Spinal cord (tissue), 10 donors: ENCODE data around the gene GTF2IRD1. TPM values are rescaled to one million over a fixed set of nuclear protein-coding genes. Genes with fewer than 3 reads are reported as not detected.
"Not testable (repeated sequence)": the region's sequence is repeated elsewhere in the genome, so short reads cannot be mapped to it uniquely, and the experiment has no call there.

Experiments used
- DNase-seq, 6 donors: peaks; one replicate each; pipeline versions ENCODE4 v3.0.0 to v3.0.0-alpha.2; 2013 to 2015; ENCODE audit warnings: low spot score in 6 of 6, low read depth in 4 of 6
- H3K27ac ChIP-seq: one replicate; pipeline ENCODE4 v1.5.1; 2013; ENCODE audit warnings: low read depth, low read length, control low read depth
- H3K27me3 ChIP-seq: one replicate; pipeline ENCODE4 v1.6.1; 2013; ENCODE audit warnings: low read length; ENCODE audit not compliant: control insufficient read depth, insufficient read depth
- H3K36me3 ChIP-seq: one replicate; pipeline ENCODE4 v1.6.1; 2013; ENCODE audit warnings: low read length; ENCODE audit not compliant: control insufficient read depth, insufficient read depth
- H3K4me1 ChIP-seq: one replicate; pipeline ENCODE4 v1.6.1; 2013; ENCODE audit warnings: low read length; ENCODE audit not compliant: control insufficient read depth, insufficient read depth
- H3K4me3 ChIP-seq: one replicate; pipeline ENCODE4 v1.5.1; 2013; ENCODE audit warnings: low read depth, low read length, control low read depth
- H3K9me3 ChIP-seq: one replicate; pipeline ENCODE4 v1.6.1; 2013; ENCODE audit warnings: low read length; ENCODE audit not compliant: control insufficient read depth, insufficient read depth
- WGBS: methylation state at CpG from one replicate; pipeline ENCODE4 v1.1.5; 2013; ENCODE audit warnings: missing lambda C conversion rate; ENCODE audit not compliant: insufficient coverage; 5-methylcytosine and 5-hydroxymethylcytosine counted together
- polyA plus RNA-seq, 2 donors: library from polyadenylated mRNA; unstranded; fragments of 120-200 nt; gene quantifications; one replicate each; pipeline ENCODE4 v1.2.1, GENCODE V29; 2013; ENCODE audit not compliant: insufficient read length in 2 of 2
- total RNA-seq, 2 donors: library from RNA; depleted of rRNA in 1 of 2; stranded (reverse); fragments of 120-200 nt in 1 of 2; fragments of >200 nt in 1 of 2; gene quantifications; one replicate each; pipeline versions ENCODE4 v1.2.3 to v1.2.4, GENCODE V29; 2013 to 2014
- donor health status: healthy.

GTF2IRD1 gene
- total and polyA plus RNA-seq, 4 donors = 10.0 to 33.5 (median 19.3) TPM

DNA sequence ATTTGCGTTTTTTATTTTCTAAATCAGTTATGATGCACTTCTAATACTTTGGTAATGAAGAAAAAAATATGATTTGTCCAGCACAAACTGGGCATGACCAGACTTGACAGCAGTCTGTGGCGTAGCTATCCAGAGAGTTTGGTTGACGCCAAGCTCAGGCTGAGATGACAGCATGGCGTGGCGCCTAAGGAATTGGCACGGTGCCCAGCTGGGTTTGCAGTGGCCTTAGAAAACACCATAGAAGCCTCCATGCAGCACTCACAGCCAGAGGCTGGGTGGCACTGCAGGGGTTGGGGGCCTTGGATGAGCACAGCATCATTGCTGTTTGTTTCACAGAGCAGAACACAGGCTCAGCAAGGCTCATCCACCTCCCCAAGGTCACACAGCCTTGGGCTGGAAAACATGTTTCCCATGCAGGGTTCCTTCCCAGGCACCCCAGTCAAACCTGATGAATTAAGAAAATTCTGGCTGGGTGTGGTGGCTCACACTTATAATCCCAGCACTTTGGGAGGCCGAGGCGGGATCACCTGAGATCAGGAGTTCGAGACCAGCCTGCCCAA lies 88.9 kb downstream of the GTF2IRD1 start:
- Histone ChIP-seq H3K9me3 (no peaks in the 10 kb centered on the region), H3K4me1 (peaks cover 4% of the 10 kb centered on the region), H3K36me3 (peaks cover 81% of the 10 kb centered on the region), H3K4me3 (no peak overlapping the region), H3K27ac (no peak overlapping the region), H3K27me3 (no peaks in the 10 kb centered on the region)
- peak in 4 of 6 donors; percentile 31 to 90 (median 62) for DNase-seq
- WGBS = 44% methylated on average over 7 of the region's 9 CpGs

DNA sequence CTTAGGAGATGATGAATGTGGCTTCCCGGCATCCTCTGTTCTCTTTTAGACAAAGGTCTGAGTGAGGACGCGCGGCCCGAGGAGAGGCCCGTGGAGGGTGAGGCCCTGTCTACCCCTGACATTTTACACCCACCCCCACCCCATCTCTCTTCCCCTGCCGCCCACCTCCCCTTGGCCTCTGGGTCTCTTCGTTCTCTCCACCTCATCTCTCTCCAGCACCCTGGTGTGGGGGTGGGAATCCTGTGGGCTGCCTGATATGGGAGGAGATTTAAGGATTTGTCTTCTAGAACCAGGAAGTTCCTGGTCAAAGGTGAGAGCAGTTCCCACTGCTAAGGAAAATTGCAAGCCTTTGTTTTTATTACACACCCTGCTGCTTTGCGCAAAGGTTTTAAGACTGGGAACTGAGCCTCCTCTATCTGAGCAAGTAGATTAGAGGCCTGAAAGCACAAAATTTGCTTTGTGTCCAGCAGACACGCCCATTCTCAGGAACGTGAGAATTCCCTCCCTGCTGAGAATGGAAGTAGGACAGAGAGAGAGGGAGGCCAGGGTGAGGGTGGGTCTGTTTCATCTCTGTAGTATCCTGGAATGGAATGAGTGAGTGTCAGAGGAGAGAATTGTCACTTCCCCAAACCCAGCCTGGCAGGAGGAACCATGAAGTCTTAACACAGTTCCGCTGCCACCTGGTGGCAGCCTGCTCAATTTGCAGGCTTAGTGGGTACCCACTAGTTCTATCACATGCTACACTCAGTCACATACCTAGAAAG lies 91.2 kb downstream of the GTF2IRD1 start:
- Histone ChIP-seq H3K36me3 (peaks cover 75% of the 10 kb centered on the region), H3K27me3 (no peaks in the 10 kb centered on the region), H3K27ac (peak overlapping the region; percentile 33), H3K9me3 (no peaks in the 10 kb centered on the region), H3K4me1 (peaks cover 4% of the 10 kb centered on the region), H3K4me3 (no peak overlapping the region)
- peak in 2 of 6 donors; percentile 15 to 50 for DNase-seq
- 76% methylated on average over 3 of the region's 12 CpGs for WGBS

DNA sequence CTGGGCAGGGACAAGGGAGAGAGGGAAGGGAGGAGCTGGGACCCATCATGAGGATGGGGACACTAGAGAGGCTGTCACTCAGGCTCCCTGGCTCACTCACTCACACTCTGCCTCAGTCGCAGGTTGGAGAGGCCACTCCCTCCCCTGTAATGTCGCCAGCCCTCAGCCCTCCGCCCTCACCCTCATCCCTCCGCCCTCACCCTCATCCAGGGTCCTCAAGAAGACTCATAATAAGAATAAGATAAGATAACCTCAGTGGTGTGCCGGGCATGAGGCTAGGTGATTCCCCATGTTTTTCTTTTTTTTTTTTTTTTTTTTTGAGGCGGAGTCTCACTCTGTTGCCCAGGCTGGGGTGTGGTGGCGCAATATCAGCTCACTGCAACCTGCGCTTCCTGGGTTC lies 92.2 kb downstream of the GTF2IRD1 start:
- no peak for DNase-seq
- Histone ChIP-seq H3K9me3 (no peaks in the 10 kb centered on the region), H3K27ac (no peak overlapping the region), H3K4me3 (no peak overlapping the region), H3K4me1 (peaks cover 4% of the 10 kb centered on the region), H3K27me3 (no peaks in the 10 kb centered on the region), H3K36me3 (peaks cover 77% of the 10 kb centered on the region)
- 90% methylated on average over 2 of the region's 8 CpGs for WGBS

DNA sequence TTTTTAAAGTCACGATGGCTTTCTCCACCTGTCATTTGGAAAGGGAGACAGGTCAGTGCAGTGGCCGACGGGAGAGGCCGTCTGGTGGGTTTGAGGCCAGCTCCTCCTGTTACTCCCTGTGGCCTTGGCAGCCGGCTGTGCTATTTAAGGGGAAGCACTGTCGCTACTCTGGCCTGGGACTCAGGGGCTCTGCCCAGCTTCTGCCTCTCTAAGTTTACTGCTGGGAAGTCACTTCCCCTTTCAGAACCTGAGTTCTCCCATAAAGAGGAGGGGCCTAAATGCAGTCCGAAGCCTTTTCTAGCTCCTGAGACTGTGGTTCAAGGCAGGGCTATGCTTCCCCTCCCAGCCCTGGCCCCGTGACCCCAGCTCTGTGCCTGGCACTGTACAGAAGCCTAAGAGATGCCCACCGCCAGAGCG lies 99.9 kb downstream of the GTF2IRD1 start:
- peaks cover 71% of the 10 kb centered on the region for H3K36me3 ChIP-seq
- 91% methylated on average over 5 of the region's 10 CpGs for WGBS
- not testable (repeated sequence) for H3K27ac ChIP-seq

DNA sequence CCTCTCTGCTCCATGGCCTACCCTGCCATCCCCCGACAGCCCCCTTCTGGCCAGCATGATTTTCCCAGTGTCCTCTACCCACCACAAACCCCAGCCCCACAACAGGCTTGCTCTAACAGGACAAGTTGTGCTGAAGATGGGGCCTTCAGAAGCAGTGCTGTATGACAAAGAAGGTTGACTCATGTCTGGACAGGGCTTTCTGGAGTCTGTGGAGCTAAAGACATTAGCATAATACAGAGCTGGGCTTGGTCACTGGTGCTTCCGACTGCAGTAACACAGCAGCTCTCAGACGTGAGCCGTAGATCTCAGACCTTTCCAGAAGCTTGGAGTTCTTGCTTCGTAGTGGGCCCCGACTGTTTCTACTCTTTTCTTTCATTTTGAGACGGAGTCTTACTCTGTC lies 100.5 kb downstream of the GTF2IRD1 start:
- WGBS = 89% methylated on average over 6 of the region's 7 CpGs
- no peak overlapping the region for H3K27ac ChIP-seq
- no peak overlapping the region for H3K4me3 ChIP-seq
- peaks cover 72% of the 10 kb centered on the region for H3K36me3 ChIP-seq
- H3K9me3 ChIP-seq = no peaks in the 10 kb centered on the region
- DNase-seq = no peak
- no peaks in the 10 kb centered on the region for H3K27me3 ChIP-seq
- no peaks in the 10 kb centered on the region for H3K4me1 ChIP-seq

More for the DNA sequence above, 99.9 kb downstream of the GTF2IRD1 start:
- not testable (repeated sequence) for H3K4me1 ChIP-seq, H3K9me3 ChIP-seq, DNase-seq, H3K27me3 ChIP-seq, H3K4me3 ChIP-seq

DNA sequence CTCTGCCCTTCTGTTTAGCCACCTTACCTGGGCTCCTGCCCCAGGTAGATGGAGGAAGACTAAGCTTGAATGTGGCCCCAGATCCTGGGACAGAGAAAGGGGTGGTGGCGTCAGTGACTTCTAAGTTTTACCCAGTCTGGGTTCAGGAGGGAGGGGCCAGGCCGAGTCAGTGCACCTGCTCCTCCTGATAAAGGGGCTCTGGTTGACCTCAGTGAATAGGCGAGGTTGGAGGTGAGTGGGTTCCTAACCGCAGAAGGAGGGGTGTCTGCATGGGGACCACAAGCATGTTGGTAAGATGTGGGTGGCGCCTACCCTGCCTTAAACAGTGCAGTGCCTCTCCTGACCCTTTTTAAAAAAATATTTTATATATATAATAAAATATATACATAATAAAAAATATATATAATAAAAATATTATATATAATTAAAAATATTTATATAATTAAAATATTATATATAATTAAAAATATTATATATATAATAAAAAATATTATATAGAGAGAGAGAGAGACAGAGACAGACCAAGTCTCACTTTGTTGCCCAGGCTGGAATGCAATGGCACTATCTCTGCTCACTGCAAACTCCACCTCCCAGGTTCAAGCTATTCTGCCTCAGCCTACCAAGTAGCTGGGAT lies 106.5 kb downstream of the GTF2IRD1 start:
- no peak for DNase-seq
- WGBS = 86% methylated on average over 3 of the region's 5 CpGs
- Histone ChIP-seq H3K4me3 (no peak overlapping the region), H3K27me3 (no peaks in the 10 kb centered on the region), H3K36me3 (peaks cover 84% of the 10 kb centered on the region), H3K4me1 (no peaks in the 10 kb centered on the region), H3K27ac (no peak overlapping the region), H3K9me3 (no peaks in the 10 kb centered on the region)

DNA sequence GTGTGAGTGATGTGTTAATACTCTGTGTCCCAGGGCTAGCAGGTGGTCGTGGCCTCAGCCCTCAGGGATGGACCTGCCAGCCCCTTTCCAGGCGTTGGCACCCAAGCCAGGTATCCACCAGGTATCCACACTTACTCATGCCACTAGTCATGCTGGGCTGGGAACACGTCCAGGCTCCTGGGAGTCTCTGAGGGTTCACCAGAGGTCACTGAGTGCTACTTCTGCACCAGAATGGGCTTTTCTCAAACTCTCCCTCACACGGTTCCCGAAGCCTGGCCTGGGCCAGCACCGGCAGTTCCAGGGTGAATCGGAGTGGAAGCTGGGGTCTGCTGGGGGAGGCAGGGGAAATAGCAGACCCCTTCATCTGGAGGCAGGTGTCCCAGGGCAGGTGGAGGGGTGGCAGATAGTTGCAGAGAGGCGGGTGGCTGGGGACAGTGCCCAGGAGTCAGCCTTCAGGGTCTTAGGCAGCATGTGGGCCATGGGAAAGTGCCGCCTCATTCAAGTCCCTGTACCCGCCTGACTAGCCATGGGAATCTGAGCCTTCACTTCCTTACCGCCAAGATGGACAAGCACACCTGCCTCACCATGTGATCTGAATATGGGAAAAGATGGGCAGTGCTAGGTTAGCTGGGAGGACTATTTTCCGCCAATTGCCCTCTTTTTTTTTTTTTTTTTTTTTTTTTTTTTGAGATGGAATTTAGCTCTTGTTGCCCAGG lies 108.3 kb downstream of the GTF2IRD1 start:
- peaks cover 76% of the 10 kb centered on the region for H3K36me3 ChIP-seq

DNA sequence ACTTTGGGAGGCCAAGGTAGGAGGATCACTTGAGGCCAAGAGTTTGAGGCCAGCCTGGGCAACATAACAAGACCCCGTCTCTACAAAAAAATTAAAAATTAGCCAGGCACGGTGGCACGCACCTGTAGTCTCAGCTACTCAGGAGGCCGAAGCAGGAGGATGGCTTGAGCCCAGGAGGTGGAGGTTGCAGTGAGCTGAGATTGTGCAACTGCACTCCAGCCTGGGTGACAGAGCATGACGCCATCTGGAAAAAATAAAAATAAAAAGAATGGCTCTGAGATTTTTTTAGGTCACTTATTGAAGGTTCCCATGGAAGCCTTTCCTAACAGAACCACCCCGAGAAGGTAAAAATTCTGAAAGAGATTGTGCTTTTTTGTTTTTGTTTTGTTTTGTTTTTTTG lies 109.9 kb downstream of the GTF2IRD1 start:
- not testable (repeated sequence) for H3K27ac ChIP-seq, H3K27me3 ChIP-seq, H3K4me3 ChIP-seq, H3K4me1 ChIP-seq, H3K9me3 ChIP-seq, DNase-seq
- H3K36me3 ChIP-seq = peaks cover 66% of the 10 kb centered on the region
- 98% methylated on average over 5 of the region's 6 CpGs for WGBS

More for the DNA sequence above, 108.3 kb downstream of the GTF2IRD1 start:
- H3K27me3 ChIP-seq = no peaks in the 10 kb centered on the region
- DNase-seq = no peak
- 94% methylated on average over 11 of the region's 12 CpGs for WGBS
- no peaks in the 10 kb centered on the region for H3K4me1 ChIP-seq
- H3K9me3 ChIP-seq = no peaks in the 10 kb centered on the region
- H3K4me3 ChIP-seq = no peak overlapping the region
- no peak overlapping the region for H3K27ac ChIP-seq

DNA sequence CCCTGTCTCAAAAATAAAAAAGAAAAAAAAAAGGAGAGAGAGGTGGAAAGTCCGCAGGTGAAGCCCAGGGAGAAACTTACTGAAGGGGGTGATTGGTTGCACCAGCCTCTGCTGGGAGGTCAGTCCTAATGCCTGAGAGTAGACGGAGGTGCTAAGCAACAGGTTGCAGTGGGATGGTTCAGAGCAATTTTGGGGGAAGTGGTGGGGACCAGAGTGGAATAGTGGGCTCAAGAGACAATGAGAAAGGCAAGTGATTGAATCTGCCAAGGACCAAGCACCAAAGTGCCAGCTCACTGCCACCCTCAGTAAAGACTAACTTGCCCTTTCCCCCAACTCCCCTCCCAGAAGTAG lies 113.6 kb downstream of the GTF2IRD1 start:
- Histone ChIP-seq H3K4me3 (no peak overlapping the region), H3K4me1 (peaks cover 12% of the 10 kb centered on the region), H3K27me3 (no peaks in the 10 kb centered on the region), H3K9me3 (no peaks in the 10 kb centered on the region), H3K36me3 (peaks cover 52% of the 10 kb centered on the region), H3K27ac (no peak overlapping the region)
- WGBS = 100% methylated on average over 1 of the region's 2 CpGs
- DNase-seq = no peak
